Activated CD4-positive, alpha-beta T cell treated with anti-CD3 and anti-CD28 coated beads for 48 hours (primary cell): Measurements from ENCODE around the gene DEDD.

Experiments used
- DNase-seq: peaks from one replicate; pipeline ENCODE4 v3.0.0-alpha.2; 2020

DEDD gene

DNA sequence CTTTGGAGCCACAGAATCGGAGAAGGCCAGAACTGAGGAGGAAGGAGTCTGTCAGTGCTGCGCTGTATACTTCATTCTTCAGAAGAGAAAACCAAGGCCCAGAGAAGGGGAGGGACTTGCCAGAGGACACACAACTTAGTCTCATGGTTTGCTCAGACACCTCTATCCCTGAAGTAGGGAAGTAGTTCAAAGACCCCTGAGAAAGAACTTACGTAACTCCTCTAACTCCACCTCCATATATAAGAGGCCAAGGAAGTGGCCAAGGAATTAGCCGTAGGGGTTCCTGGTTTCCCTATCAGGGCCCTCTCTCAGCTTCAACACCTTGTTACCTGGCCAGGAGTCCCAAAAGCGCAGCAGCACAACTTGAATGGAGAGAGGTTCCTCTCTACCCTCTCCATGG, 42.5 kb downstream of the DEDD start:
- DNase-seq = no peak

DNA sequence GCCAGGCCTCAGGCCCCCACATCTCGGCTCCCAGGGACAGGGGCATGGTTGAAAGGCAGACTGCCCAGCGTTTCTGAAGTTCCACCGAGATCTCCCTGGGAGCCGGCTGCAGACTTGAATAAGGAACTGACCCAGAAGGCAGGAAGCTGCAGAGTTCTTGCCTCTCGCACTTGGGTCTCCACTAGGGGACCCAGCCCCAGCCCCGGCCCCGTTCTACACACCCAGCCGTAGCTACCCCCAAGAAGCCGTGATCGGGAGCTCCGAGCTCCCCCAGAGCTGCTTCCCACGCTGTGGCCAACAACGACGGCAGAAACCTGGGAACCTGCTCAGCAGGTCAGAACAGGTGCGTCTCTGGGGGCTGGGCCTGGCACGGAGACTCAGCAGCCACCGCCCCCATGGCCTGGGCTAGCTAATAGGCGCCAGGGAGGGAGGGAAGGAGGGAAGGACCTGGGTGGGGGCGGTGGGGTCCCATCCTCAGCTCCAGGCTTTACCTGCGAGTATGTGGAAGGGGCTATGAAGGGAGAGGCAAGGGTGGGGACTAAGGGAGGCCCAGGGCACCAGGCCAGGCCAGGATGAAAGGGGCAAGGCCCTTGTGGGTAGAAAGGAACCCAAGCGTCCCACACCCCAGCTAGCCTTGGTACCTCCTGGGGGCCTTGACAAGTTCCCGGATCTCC, 43.1 kb downstream of the DEDD start, which contains the start of gene NECTIN4:
NECTIN4 (minus strand) TSS at position 308 of the 674 bp plus-strand sequence; CDS start at position 46, 262 bp downstream.
- no peak for DNase-seq

DNA sequence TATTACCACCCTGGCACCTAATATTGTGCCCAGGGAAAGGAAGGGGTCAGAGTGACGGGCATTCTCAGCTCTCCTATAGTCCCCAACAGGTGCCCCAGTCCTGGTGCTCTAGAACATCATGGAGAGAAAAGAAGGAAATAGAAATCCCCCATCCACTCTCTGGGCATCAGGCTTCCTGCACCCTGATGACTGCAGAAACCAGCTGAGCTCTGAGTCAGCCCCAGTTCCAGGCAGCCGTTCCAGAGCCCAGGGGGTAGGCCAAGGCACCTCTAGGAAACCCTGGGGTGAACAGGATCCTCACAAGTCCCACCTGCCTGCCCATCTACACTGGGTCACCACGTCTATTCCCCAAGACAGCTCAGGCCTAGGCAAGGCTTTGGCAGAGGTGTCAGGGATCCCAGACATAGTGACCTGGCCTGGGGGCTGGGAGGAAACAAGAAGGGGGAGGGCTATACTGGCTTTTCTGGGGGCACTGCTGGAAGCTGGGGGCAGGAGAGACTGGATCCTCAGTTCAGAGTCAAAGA, 43.8 kb downstream of the DEDD start:
- no peak for DNase-seq

GRCh38 chr1:161086457-161086856, 46.0 kb downstream of the DEDD start:
- no peak for DNase-seq

- no peak for DNase-seq
Measured at GRCh38 chr1:161085165-161085564, 47.3 kb downstream of the DEDD start.

DNA sequence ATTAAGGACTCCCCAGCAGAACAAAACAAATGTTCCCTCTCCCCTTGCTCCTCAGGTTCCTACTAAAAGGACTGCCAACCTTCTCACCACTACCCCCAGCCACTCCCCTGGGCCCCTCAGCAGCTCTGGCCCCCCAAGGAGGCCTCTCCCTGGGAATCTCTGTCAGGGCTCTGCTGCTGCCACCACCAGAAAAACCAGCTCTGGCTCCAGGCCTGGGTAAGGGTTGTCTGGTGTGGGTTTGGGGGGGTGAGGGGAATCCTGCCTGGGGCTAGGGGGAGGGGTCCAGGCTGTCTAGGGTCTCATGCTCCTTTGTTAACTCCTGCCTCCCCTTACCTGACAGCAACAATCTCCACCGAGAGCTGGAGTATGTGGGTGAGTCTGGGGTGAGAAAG, 47.9 kb downstream of the DEDD start:
- DNase-seq = no peak

GRCh38 chr1:161083748-161084596, 48.5 kb downstream of the DEDD start:
- no peak for DNase-seq

DNA sequence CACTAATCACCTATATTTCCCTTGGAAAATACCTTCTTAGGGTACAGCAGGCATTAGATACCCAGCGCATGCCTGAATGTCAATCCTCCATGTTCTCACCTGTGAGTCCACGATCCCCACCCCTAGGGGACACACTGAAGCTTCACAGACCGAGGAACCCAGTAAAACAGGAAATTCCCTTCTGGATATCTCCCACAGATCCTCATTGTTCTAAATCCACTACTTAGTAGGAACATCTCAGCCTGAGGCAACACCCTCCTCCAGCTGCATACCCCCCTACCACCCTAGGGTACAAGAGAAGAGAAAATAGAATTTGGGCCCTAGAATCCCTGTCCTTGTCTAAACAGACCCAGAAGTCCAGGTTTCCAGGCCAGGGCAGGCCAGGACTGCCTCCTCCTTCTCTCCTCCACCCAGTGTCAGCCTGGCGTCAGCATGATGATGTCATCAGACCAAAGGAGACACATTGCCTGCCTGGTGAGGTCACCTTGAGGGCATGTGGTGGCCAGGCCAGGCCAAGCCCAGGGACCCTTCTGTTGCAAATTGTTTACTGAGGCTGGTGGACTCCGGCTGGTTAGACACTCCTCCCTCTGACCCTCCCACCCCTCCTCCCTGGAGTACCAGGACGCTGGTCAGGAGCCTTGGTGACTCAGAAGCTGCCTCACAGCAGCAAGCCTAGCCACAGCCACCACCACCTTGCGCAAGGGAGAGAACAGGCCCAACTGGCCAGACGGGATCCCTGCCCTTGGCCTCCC, 49.3 kb downstream of the DEDD start:
- DNase-seq = no peak

DNA sequence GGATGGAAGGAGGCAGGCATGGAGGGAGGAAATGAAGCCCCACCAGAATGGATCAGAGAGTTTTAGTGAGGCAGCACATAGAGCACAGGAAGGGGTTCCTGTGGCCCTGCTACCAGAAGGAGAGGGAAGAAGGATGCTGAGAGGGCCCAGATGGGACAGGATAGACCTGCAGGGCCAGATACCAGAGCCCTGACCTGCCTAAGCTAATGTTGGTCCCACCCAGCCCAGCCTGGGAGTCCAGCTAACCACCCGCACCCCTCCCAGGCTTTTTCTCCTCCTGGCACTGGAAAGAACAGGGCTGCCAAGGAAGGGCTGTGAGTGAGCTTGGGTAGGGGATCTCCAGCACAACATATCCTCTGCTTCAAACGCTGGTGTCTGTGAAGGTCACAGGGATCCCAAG, 50.0 kb downstream of the DEDD start:
- no peak for DNase-seq

DNA sequence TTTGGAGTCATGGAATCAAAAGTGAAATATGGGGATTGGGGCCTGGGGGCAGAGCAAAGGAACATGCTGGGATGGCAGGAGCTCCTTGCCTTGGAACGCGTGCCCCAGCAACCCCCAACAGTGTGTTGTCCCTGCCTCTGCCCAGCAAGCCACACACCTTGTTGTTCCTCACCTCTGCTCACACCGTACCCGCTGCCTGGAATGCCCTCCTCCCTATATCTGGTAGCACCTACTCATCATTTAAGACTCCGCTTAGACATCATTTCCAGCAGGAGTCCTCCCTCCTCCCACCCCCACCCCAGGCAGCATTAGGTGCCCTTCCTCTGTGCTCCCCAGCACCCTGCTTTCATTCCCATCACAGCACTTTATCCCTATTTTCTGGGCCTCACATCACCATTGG, 50.9 kb downstream of the DEDD start:
- no peak for DNase-seq

DNA sequence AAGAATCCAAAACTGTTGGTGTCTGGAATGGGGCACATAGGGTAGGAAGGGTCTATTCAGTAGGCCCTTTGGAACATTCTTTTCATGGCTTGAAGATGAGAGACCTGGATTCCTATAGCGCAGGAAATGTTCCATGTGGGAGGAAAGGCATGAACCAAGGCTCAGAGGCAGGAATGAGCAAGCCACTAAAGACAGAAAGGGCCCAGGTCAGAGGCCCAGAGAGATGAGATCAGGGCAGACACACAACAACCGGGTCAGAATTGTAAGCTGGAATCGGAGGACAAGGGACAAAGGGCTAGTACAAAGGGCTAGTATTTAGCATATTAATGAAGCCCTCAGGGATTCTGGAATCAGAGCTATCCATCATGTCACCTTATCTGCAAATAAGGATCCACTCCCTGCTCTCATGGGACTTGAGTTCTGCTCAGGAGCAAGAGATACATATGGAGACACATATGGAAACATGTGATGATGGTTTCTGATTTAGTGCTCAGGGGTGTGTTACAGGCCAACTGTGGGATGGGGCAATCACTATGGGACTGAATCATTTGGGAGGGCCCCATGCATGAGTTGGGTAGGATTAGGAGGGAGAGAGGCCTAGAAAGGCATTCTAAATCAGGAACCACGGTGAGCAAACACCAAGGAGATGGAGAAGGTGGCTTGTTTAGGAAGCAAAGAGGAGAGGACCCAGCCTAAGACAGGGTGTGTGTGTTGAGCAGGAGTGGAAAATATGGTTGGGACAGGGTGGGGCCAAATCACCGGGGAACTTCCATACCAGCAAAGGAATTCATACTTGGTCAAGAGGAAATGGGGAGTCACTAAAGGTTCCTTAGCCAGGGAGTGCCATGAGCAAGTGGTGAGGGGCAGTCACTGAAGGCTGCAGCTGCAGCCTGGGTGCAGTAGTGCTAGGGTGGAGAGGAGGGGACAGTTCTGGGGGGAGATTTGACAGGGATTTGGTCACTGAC, 51.7 kb downstream of the DEDD start:
- no peak for DNase-seq

DNA sequence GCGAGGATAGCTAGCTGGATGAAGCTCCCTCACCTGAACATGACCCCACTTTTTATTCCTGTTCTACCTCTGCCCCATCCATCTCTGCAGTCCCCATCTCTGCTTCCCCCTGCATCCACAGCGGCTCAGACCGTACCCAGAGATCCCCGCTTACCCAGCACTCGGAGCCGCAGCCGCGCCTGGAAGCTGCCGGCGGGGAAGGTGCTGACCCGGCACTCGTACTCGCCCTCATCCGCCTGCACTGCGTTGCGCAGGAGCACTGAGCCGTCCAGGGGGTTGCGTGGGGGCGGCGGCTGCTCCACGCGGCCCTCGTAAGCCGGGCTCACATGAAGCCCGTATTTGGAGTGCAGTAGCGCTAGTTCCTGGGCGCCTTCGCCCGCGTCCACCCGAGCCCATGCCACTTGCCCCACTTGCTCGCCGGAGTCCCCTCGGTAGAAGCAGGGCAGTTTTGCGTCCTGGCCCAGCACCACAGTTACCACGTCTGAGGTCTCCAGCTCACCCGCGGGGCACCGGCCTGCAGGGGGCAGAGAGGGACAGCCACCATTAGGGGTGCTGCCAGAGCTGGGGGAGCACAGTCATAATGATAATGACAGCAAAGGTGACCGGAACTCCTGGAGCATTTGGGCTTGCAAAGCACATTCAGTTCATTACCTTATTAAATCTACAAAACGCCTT, 52.9 kb downstream of the DEDD start:
- no peak for DNase-seq

DNA sequence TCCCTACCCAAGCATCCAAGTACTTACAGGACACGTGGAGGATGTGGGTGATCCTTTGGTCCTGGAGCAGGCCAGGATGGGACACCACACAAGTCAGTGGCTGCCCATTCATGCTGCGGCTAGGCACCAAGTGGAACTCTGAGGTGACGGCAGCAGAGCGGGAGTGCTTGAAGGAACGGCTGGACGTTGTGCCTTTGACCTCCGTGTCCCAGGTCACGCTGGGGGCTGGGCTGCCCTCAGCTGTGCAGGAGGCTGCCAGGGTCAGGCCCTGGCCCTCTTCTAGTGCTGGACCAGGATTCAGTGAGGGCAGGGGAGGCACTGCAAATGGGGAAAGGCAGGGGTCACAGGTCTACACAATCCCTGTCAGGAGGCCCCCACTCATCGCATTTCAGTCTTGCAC, 55.0 kb downstream of the DEDD start:
- no peak for DNase-seq

DNA sequence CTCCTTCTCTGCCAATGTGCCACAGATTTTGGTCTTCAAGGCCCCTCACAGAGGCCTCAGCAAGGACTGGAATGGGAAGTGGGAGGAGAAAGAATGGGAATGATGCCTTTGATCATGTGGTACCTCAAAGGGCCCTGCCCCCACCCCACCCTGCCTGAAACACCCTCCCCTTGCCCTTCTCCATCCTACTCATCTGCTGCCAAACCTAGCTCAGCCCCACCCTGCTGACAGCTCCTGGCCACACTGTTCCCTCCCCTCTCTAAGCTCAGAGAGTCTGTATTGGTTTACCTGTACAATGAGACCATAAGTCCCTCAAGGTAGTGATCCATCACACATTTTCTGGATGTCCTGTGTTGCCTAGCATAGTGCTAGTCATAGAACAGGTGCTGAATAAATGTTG, 56.1 kb downstream of the DEDD start:
- DNase-seq = no peak

GRCh38 chr1:161074676-161075368, 57.6 kb downstream of the DEDD start:
- DNase-seq = no peak

- no peak for DNase-seq
Measured at GRCh38 chr1:161073474-161074121, 58.9 kb downstream of the DEDD start.

DNA sequence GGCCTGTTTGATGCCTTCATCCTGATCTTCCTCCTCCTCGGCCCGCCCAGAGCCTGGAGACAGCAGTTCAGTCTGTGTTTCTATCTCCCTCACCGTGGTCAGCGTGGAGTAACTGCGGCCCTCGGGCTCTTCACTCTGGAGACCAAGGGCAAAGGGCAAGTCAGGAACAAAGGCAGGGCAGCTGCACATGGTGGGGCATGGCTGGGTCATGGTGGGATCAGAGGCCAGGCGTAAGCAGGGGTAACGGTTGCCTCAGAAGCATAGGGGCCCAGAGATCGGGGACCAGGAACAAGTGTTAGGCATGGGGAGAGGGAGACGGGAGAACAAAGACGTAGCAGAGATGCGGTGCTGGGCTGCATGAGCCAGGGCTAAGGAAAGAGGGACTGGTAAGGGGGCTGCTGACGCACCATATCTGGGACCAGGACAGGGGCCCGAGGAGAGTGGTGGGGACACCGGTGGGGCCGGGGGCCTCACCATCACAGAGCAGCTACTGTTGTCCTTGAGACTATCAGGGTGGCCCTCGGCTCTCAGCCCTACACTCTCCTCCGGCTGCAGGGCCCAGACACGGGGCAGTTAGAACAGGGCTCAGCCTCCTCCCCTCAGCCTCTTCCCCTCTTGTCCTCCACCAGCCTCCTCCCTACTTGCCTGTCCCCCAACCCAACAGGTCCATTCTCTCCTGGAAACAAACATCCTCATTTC, 59.6 kb downstream of the DEDD start:
- DNase-seq = no peak

GRCh38 chr1:161071886-161072371, 60.5 kb downstream of the DEDD start:
- peak; percentile 67 for DNase-seq
